Stimulated activated CD4-positive, alpha-beta T cell treated with anti-CD3 and anti-CD28 coated beads, Interleukin-2, amount 100 ng/mL, for 24 hours (primary cell): ENCODE measurements around the gene SHH.
"Not testable (repeated sequence)": the region's sequence is repeated elsewhere in the genome, so short reads cannot be mapped to it uniquely, and the experiment has no call there.

ENCODE experiments used
- DNase-seq, 2 donors: peaks; one replicate each; pipeline ENCODE4 v3.0.0-alpha.2; 2020

Gene SHH

DNA sequence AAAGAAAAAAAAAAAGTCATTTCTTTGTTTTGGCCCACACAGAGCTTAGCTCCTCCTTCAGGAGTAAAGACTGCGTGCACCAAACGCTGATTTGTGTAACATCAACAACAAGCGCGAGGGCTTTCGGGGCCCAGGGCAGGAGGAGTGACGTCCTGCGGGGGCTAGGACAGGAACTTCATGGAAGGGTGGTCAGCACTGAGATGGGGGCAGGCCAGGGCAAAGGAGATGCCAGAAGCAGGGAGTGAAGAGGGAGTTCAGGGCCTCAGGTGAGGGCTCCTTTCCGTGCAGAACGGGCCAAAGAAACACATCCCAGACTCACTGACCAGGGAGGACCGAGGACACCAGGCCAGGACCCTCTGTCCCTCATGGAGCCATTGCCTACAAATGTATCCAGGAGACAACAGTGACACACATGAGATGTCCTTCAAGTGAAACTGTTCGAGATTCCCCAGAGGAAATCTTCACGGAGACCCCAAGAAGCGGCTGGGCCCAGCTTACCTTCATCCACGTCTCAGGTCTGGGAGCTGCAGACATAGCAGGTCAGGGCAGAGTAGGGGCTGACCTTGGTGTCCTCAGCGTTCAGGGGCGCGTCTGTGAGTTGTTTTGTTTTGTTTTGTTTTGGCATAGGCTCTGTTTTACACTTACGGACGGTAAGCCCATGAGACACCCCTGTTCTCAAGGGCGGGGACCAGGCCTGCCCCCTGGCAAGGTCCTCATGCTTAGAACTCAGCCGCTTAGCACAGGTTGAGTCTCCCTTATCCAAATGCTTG, 30.4 kb upstream of the SHH start:
- no peak for DNase-seq

DNA sequence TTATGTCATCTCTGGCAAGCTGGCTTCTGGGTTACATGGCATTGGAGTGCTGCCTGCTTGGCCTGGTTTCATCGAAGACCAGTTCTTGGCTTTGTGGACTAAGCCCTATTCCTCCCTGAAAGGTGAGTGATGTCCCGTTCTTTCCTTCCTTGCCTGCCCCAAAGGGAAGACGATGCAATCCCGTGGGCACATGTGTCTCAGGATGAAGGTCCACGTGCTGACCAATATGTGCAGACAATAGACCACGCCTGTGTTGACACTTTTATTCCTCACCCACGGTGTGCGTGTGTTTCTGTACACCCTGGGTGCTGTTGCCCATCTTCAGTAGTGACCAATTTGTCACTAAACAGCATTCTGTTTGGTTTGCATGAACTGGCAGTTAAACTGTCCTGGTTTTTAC, 28.6 kb upstream of the SHH start:
- DNase-seq = no peak

DNA sequence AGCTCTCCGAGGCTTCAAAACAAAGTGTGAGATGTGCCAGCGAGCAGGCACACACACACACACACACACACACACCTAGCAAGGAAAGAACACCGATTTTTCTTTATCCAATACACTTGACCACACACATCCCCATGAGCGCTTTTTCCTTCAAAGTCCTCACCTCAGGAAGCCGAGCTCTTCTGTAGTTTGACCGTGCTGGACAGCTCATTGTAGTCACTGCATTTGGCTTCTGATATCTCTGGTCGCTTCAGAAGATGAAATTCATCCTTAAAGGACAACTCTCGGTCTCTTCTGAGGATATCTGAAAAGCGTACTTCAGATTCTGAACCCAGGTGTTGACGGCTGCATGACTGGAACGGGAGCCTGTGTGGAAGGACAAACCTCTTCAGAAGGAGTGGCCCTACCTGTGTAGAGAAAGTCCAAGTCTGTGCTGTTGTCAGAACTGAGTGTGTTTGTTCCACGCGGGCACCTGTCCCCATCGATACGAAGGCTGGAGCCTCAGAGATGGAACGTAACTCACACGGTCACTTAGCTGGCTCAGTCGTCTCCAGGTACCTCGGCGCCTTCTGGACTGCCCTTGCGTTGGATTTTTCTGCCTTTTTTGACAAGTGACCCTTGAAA, 28.1 kb upstream of the SHH start:
- DNase-seq = no peak

DNA sequence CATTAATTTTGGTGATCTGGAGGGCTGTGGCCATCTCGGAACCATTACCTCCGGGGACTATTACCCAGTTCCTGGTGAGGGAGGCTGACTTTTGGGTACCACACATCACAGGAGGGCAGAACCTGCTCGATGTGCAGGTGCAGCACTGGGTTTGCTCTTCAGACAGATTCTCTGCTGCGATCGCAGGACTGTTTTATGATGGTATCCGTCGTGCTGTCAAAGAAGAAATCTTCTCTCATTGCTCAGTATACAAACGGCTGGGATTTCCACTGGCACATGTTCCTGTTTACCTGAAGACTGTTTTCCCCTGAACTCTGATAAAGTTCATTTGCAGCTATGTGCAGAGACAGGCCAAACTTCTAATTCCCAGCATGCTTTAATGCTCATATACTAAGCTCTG, 27.2 kb upstream of the SHH start:
- DNase-seq = no peak

DNA sequence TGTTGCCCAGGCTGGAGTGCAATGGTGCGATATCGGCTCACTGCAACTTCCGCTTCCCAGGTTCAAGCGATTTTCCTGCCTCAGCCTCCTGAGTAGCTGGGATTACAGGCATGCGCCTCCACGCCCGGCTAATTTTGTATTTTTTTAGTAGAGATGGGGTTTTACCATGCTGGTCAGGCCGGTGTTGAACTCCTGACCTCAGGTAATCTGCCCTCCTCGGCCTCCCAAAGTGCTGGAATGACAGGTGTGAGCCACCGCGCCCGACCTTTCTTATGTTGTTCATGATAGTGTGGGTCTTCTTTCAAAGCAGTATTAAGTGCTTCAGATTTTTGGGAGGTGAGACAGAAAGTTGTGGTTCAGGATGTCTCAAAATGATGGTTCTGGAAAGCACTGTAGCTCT, 26.0 kb upstream of the SHH start:
- DNase-seq = not testable (repeated sequence)

DNA sequence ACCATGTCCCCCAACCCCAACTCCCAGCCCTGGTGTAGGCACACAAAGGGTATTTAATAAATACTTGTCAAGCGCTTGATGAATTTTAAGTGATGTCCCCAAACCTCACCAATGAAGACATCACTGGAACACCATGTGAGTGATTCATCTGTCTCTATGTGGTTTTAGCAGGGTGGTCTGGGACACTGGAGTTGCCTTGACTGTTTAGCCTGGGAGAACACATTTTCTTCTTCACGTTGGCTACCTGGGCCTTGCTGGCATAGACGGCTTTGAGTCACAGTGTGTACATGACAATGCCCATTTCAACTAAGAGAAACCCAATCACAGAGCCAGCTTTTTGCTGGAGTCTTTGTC, 24.8 kb upstream of the SHH start:
- DNase-seq = no peak

DNA sequence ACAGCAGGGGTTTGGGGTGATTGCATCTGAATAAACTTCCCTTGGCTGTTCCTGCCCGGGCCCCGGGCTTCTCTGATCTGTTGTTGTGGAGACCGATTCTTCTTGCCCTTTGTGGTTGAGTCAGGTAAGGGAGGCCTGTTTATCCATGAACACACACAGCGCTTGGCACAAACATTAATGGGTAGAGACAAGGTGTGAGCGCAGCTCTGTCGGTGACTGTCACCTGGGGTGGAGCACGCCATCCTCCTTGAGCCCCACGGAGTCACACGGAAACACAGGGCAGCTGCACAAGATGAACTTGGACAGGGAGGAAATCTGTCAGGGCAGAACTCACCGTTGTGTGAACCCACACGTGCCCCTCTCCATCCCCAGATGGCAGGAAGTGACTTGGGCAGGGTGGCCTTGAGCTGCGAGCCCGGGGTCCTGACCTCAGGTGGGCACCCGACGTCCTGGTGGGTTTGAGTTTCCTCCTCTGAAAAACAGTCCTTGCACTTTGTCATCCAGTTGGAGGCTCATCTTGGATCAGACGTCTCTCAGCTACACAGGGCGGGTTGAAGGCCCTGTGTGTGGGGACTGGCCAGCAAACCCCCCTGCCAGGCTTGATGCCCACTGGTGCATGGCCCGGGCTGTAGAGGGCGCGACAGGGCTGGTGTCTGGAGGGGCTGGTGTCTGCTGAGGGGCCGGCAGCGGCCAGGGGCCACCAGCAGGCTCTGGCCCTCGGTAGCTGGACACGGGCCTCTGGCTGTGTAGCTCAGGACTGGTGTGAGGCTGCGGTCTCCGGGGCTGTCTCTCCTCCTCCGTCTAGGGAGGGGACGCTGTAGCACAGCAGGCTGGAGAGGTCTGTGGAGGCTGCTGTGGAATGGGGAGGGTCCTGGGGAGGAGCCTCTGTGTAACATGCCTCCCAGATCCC, 24.2 kb upstream of the SHH start:
- DNase-seq = no peak

DNA sequence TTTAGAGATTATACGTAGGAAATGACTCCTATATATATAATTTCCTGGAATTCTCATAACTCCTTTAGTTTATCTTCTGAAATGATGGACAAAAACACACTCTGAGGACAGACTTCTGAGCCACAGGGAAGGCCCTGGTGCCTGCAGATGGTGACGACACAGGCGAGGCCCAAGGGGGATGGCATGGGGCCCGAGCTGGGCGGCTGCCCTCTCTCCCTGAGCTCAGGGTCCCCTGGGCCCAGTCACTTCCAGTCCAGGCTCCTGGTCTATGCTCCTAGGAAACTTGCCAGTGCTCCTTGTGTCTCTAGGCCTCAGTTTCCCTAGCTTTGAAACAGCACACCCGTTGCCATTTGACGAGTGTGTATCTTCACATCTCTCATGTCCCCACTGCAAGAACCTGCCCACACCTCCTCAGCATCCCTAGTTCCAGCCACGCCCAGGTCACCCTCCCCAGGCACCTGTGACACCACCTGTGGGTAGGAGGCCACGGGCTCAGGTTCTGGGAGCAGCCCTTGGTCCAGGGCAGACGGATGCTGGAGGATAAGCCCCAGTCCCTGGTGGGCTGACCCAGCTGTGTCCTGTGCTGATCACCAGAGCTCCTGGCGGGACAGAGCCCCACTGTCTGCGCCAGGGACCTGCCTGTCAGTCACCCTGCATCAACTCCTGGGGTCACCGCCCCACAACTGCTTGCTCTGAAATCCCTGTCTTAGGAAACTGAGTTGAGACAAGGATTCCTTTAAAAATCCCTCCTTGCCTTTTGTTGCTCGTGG, 23.4 kb upstream of the SHH start:
- DNase-seq = no peak

DNA sequence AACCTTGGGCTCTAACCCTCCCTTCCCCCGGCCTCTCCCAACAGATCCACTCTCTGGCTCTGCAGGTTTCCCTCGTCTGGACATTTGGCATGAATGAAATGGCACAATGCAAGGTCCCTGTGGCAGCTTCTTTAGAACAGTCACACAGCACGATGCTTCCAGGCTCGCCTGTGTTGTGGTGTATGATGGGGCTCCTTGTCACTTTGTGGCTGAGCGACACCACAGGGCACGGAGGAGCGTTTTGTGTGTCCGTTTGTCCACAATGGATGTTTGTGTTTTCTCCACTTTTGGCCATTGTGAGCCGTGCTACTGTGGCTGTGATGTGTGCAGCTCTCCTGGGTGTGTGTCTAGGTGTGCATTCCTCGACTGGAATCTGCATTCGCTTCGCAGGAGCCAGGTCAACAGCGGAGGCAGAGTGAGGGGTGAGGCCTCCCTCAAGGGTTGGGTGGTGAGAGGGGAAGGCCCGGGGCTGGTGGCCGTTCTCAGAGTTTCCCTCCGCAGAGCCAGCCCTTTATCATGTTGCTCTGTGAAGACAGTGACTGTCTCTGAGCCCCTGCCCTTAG, 22.3 kb upstream of the SHH start:
- DNase-seq = no peak

DNA sequence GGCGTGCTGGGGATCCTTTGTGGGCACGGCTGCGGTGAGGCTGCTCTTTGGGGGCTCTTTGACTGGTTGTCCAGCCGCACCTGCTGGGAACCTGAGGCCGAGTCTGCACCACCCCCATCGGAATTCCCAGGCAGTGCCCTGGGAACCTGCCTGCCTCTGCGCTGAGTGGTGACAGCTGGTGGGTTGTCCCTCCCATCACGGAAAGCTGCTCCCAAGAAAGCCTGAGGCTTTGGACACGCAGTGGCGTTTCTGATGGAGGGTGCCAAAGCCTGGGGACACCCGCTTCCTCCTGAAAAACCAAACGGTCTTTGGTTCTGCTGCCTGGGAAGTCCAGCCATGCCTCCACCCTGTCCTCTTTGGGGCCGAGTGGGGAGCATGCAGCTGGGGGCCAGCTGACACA, 21.4 kb upstream of the SHH start:
- DNase-seq = no peak

DNA sequence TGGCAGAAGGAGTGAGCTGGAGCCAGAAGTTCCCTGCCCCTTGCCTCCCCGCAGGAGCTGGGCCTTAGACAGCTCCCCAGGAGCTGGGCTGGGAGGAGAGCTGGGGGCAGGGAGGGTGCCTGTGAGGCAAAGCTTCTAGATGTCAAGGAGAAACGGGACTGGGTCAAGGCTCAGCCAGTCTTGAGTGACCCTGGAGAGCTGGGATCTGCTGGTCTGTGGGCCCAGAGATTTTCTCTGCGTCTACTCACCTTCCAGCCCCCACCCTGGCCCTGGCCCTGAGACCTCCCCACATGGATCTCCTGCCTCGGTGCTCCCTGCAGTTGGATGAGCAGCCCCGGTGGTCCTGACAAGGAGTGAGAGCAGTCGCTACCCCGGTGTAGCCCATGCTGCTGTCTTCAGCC, 20.3 kb upstream of the SHH start:
- DNase-seq = no peak

DNA sequence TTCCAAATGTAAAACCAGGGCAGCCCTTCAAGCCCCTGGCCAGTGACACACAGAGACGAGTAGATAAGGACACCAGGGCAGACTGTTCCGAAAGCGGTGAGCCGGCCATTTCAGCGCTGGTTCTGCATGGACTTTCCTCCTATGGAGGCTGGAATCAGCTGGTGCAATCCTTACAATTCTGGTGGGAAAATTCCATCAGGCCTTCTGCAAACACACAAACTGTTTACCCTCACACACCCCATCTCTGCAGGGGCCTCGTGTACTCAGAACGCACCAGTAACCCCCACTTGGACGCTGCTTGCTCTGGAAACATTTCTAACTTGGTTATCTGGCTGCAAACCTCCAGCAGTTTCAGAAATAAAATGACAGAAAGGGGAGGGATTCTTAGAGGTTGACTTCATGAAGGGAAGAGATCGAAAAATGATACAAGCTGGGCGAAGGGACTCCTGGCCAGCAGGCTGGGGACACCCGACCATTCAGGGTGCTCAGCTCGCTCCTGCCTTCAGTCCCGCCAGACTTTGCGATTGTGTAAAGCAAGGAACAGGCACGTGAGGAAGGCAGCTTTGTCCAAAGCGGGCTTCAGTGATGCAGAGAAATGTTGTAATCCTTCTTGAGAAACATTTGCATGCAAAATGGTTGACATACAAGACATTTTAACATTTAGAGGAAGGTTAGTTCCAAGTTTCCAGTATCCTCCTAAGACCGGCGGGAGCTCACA, 19.7 kb upstream of the SHH start:
- no peak for DNase-seq

DNA sequence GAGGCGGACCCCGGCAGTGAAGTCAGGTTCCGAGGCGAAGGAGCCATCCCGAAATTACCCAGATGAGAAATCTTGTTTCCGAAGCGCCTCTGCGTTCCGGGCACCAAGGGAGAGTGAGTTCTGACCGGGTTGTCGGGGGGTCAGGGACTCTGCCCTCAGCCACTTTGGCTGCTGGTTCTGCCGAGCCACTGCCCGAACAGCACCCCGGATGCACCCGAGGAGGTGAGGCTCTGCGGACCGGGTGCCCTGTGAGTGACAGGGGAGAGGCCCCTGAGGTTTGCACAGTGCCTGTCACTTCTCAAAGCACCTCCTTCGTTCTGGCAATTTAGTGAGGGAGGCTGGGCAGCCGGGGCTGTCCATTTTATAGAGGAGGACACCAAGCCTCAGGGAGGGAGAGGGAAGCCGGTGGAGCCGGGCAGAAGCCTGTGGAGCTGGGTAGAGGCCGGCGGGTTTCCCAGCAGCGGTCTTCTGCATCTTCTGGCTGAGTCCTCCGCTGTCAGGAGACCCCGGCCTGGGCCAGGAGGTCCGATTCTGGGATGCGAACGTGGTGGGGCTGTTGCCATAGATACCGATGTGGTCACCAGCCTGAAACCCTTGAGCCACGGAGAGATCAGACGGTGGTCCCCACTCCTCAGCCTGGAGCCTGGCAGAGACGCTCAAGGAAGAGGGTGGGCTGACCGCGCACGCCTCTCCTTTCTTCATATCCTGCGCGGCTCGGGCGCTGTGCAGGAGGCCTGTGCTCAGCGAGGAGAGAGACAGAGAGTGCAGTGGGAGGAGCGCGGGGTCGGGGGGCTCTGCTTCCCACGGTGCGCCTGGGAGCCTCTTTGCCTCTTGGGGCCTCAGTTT, 18.9 kb upstream of the SHH start:
- no peak for DNase-seq

DNA sequence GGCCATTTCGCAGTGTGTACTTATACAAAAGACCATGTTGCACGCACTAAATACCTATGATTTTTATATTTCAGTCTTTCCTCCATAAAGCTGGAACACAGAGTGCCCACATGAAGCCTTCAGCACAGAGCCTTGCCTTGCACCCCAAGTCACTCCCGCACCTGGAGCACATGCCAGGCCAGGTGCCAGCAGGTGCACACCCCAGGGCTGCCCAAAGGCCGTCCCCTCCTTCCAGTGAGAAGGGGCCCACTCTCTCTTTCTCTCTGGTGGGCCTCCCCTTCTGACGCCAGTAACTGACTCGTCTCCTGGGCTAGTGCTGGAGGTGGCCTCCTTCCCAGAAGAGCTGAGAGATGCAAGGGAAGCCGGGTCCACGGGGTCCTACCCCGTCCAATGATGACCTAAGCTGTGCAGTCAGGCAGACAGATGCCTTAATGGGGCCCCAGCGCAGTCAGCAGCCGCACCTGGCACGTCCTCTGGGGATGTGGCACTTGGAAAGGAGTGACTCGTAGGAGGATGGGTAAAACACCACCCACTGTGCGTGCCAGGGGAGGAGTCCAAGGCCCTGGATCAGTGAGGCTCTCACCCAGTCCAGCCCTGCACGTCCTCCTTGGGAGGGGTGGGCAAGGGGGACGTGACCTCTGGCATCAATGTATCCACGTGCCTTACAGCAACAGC, 17.7 kb upstream of the SHH start:
- DNase-seq = no peak

DNA sequence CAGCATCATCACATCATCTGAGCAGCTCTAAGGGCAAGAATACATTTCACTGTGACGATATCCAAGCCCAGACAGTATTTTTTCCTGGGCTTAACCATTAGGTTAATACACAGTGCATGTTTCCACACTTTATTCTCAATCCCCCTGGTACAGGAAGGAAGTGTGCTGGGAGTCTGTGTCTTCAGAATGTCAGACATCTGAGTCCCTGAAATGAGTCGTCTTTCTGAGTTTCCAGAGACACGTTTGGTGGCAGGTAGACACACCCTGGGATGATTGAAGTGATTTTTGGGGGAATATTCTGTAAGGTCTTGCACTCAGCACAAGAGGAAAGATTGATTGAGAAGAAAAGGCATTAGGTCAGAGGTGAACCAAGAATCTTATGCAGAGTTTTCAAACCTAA, 13.1 kb upstream of the SHH start:
- no peak for DNase-seq

DNA sequence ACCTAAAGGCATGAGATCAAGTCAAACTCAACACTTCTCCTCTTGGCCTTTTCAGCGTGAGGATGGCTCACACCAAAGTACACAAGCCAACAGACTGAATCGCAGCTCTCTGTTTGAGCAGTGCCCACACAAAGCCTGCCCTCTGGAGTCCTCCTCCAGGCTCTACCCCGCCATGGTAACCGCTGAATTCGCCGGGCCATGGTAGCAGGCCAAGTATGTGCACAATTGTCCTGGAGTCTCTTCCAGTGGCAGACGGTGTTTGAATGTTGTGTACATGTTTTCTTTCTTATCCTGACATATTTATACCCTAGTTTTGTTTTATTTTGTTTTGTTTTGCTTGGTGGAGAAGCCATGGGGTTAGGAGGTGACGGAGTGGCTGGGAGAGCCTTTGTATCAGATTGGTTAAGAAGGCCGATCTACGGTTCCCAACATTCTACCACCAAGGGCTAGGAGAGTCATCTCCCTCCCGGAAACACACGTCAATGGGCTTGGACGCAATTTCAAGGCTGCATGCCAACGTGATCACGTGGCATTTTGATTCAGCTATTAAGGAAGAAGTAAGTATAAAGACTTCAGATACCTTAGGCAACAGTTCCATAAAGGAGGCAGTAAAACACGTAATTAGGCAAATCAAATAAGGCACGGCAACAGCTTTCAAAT, 12.1 kb upstream of the SHH start:
- DNase-seq = no peak

DNA sequence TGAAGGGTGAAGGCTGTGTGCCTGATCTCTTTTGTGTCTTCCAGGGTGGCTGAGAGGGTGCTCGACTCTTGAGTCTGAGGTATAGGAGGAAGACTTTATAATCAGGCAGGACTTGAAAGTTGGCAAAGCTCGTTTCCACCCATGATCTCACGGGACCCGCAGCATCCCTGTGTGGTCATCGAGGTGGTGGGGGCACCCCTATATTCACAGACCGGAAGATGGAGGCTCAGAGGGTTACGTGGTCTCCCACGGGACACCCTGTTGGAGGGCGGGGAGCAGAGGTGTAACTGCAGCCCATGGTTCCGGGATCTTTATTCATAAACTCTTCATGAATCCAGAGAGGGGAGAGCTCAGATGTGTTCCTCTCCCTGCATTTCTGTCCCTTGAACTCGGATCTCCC, 9.6 kb upstream of the SHH start:
- DNase-seq = no peak

DNA sequence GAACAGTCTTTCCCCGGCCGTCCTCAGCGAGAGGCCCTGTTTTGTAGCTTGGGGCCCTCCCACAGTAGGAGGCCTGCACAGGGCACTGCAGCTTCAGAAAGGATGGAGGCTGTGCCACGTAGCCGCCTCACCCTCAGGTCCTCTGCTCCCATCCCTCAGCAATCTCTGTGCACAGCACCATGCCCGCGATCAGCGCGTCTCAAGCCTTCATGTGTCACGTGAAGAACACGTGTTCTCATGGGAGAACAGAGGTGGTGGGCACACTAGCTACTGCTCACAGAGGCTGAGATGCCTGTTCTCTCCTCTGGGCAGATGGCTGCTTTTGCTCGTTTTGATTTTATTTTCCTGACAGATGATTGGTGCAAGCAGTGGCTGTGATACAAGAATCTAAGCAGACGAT, 8.5 kb upstream of the SHH start:
- DNase-seq = no peak

DNA sequence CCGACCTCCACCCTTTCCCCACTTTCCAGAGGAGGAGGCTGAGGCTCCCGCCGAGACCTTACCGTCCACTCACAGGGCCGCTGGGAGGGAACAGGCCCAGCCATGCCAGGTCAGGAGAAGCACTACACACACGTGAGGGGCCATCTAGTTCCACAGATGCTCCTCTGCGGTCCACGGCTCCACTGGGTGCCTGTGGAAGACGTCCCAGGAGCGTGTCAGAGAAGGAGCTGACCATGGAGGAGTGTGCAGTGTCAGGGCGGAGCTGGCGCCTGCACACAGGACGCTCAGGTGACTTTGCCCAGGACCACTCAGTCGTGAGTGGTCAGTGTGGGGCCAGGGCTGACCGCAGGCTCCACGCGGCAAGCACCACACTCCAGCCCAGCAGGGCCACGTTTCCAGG, 8.0 kb upstream of the SHH start:
- no peak for DNase-seq

DNA sequence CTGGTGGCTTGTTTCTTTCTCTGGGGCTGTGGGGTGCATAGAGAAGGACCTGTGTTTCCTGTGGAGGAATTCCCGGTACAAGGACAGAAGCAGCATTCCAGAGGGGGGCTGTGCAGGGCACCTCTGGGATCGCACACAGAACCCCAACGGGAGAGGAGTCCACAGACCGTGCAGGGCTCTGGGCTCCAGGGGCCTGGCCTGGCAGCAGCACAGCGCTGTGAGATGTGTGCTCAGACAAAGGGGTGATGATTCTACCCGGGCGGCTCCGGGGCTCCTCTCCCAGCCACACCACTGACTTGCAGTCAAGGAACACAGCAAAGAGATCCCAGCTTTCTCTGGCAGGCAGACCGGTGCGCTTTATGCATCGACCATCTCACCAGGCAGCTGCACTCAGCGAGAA, 6.9 kb upstream of the SHH start:
- DNase-seq = no peak
